H9 (cell line): ENCODE data around the gene RCC1. TPM values are rescaled to one million over a fixed set of nuclear protein-coding genes. Genes with fewer than 3 reads are reported as not detected.

ENCODE experiments used
- DNase-seq: peaks from one replicate; pipeline ENCODE4 v3.0.0-alpha.2; 2017
- H2AFZ ChIP-seq: one replicate; pipeline ENCODE4 v1.6.1; 2013; ENCODE audit warnings: mild to moderate bottlenecking, low read length, control low read depth, moderate library complexity
- H2AK5ac ChIP-seq: 2 replicates; pipeline ENCODE4 v1.6.1; 2013; ENCODE audit warnings: low read length, control low read depth, mixed read lengths; ENCODE audit not compliant: insufficient read length
- H2BK120ac ChIP-seq: one replicate; pipeline ENCODE4 v1.6.1; 2013; ENCODE audit warnings: low read depth, mild to moderate bottlenecking, low read length, control low read depth, inconsistent platforms; ENCODE audit not compliant: poor library complexity, severe bottlenecking
- H2BK12ac ChIP-seq: 2 replicates; pipeline ENCODE4 v1.6.1; 2013; ENCODE audit warnings: low read length, control low read depth, mixed read lengths, low read depth; ENCODE audit not compliant: insufficient read length
- H2BK15ac ChIP-seq: 2 replicates; pipeline ENCODE4 v1.6.1; 2013; ENCODE audit warnings: low read depth, low read length, control low read depth
- H2BK20ac ChIP-seq: one replicate; pipeline ENCODE4 v1.6.1; 2013; ENCODE audit warnings: low read depth, mild to moderate bottlenecking, low read length, control low read depth, inconsistent platforms; ENCODE audit not compliant: poor library complexity, severe bottlenecking
- H2BK5ac ChIP-seq: 2 replicates; pipeline ENCODE4 v1.6.1; 2013; ENCODE audit warnings: low read length, control low read depth, mixed read lengths; ENCODE audit not compliant: insufficient read length
- H3K14ac ChIP-seq: 2 replicates; pipeline ENCODE4 v1.6.1; 2013; ENCODE audit warnings: low read length, control low read depth; ENCODE audit not compliant: insufficient read depth
- H3K18ac ChIP-seq: 2 replicates; pipeline ENCODE4 v1.6.1; 2013; ENCODE audit warnings: low read depth, mild to moderate bottlenecking, mixed read lengths, low read length, control low read depth; ENCODE audit not compliant: insufficient read length
- H3K23ac ChIP-seq: 2 replicates; pipeline ENCODE4 v1.6.1; 2013; ENCODE audit warnings: low read length, control low read depth, mixed read lengths, low read depth; ENCODE audit not compliant: insufficient read length
- H3K23me2 ChIP-seq: 2 replicates; pipeline ENCODE4 v1.6.1; 2013; ENCODE audit warnings: low read depth, mild to moderate bottlenecking, mixed read lengths, low read length, control low read depth; ENCODE audit not compliant: insufficient read length, poor library complexity, severe bottlenecking
- H3K27ac ChIP-seq: 2 replicates; pipeline ENCODE4 v1.5.1; 2013; ENCODE audit warnings: low read length, control low read depth, mixed read lengths, low read depth; ENCODE audit not compliant: insufficient read length
- H3K27me3 ChIP-seq: 2 replicates; pipeline ENCODE4 v1.6.1; 2013; ENCODE audit warnings: low read length, control low read depth, inconsistent platforms; ENCODE audit not compliant: insufficient read depth
- H3K4ac ChIP-seq: 2 replicates; pipeline ENCODE4 v1.6.1; 2013; ENCODE audit warnings: low read depth, mild to moderate bottlenecking, control low read depth, inconsistent platforms, low read length, moderate library complexity
- H3K4me1 ChIP-seq: 2 replicates; pipeline ENCODE4 v1.6.1; 2013; ENCODE audit warnings: low read length, control low read depth, inconsistent platforms; ENCODE audit not compliant: insufficient read depth
- H3K4me2 ChIP-seq: 2 replicates; pipeline ENCODE4 v1.6.1; 2013; ENCODE audit warnings: low read length, control low read depth, mixed read lengths; ENCODE audit not compliant: insufficient read length, insufficient read depth
- H3K56ac ChIP-seq: 2 replicates; pipeline ENCODE4 v1.6.1; 2013; ENCODE audit warnings: low read depth, mild to moderate bottlenecking, mixed read lengths, low read length, control low read depth; ENCODE audit not compliant: insufficient read length
- H3K79me1 ChIP-seq: 2 replicates; pipeline ENCODE4 v1.6.1; 2013; ENCODE audit warnings: low read depth, mild to moderate bottlenecking, moderate library complexity, low read length, control low read depth, inconsistent platforms; ENCODE audit not compliant: insufficient read depth, poor library complexity, severe bottlenecking
- H3K79me2 ChIP-seq: 2 replicates; pipeline ENCODE4 v1.6.1; 2013; ENCODE audit warnings: low read length, control low read depth, inconsistent platforms; ENCODE audit not compliant: insufficient read depth
- H3K9ac ChIP-seq: 2 replicates; pipeline ENCODE4 v1.6.1; 2013; ENCODE audit warnings: low read length, control low read depth, mixed read lengths; ENCODE audit not compliant: insufficient read length; ENCODE audit errors: extremely low read depth
- H3K9me3 ChIP-seq: one replicate; pipeline ENCODE4 v1.6.1; 2013; ENCODE audit warnings: low read depth, low read length, inconsistent platforms; ENCODE audit not compliant: control insufficient read depth
- H3T11ph ChIP-seq: one replicate; pipeline ENCODE4 v1.6.1; 2013; ENCODE audit warnings: mild to moderate bottlenecking, low read length, control low read depth, inconsistent platforms
- H4K20me1 ChIP-seq: one replicate; pipeline ENCODE4 v1.6.1; 2013; ENCODE audit not compliant: control insufficient read depth, insufficient read length, insufficient read depth
- H4K5ac ChIP-seq: 2 replicates; pipeline ENCODE4 v1.6.1; 2013; ENCODE audit warnings: low read depth, mild to moderate bottlenecking, mixed read lengths, low read length, control low read depth; ENCODE audit not compliant: insufficient read length
- H4K8ac ChIP-seq: replicated peaks from 2 replicates; pipeline ENCODE4 v1.6.1; 2013; ENCODE audit warnings: low read length, control low read depth, mixed read lengths, low read depth; ENCODE audit not compliant: insufficient read length
- H4K91ac ChIP-seq: 2 replicates; pipeline ENCODE4 v1.6.1; 2013; ENCODE audit warnings: low read depth, mild to moderate bottlenecking, moderate library complexity, mixed read lengths, low read length, control low read depth; ENCODE audit not compliant: insufficient read length
- H3K27ac Mint-ChIP-seq, 3 experiments: 2 replicates in 2 of 3; 3 replicates in 1 of 3; pipeline ENCODE4 v1.8.0; 2020 to 2021; ENCODE audit warnings: mixed read lengths in 3 of 3, mild to moderate bottlenecking in 1 of 3, moderate library complexity in 1 of 3
- H3K27me3 Mint-ChIP-seq: 2 replicates; pipeline ENCODE4 v1.8.0; 2021; ENCODE audit warnings: low read depth, mild to moderate bottlenecking, moderate library complexity, mixed read lengths
- H3K36me3 Mint-ChIP-seq, 3 experiments: 2 replicates in 2 of 3; 3 replicates in 1 of 3; pipeline ENCODE4 v1.8.0; 2020 to 2021; ENCODE audit warnings: low read depth in 3 of 3, mixed read lengths in 3 of 3; ENCODE audit not compliant: insufficient read depth in 1 of 3
- H3K4me1 Mint-ChIP-seq, 2 experiments: 2 replicates each; pipeline ENCODE4 v1.8.0; 2020; ENCODE audit warnings: mixed read lengths in 2 of 2
- H3K4me3 Mint-ChIP-seq, 2 experiments: 2 replicates in 1 of 2; 3 replicates in 1 of 2; pipeline ENCODE4 v1.8.0; 2020 to 2021; ENCODE audit warnings: mild to moderate bottlenecking in 2 of 2, mixed read lengths in 2 of 2, moderate library complexity in 1 of 2
- H3K9me3 Mint-ChIP-seq, 2 experiments: 2 replicates in 1 of 2; 3 replicates in 1 of 2; pipeline ENCODE4 v1.8.0; 2020; ENCODE audit warnings: mild to moderate bottlenecking in 2 of 2, mixed read lengths in 2 of 2, moderate library complexity in 1 of 2
- WGBS: extraction: QIAGEN DNeasy Blood & Tissue Kit; methylation state at CpG from one replicate; pipeline ENCODE4 v1.1.7; 2013; ENCODE audit warnings: missing lambda C conversion rate, low lambda C conversion rate, mixed read lengths; ENCODE audit not compliant: insufficient read length; ENCODE audit errors: extremely low coverage; 5-methylcytosine and 5-hydroxymethylcytosine counted together
- total RNA-seq: library from RNA; stranded (reverse); gene quantifications from 2 replicates; pipeline ENCODE4 v1.2.1, GENCODE V29; 2021
- TF ChIP-seq, protein P1 (sequence below): fragments of 200-600 bp; sonication (generic); conservative IDR thresholded peaks from 3 replicates; pipeline ENCODE4 v1.8.0; 2021; ENCODE audit warnings: antibody characterized with exemption, mild to moderate bottlenecking

The RCC1 gene
- total RNA-seq, 1 experiment from 2014 or later = 93.6 TPM

DNA sequence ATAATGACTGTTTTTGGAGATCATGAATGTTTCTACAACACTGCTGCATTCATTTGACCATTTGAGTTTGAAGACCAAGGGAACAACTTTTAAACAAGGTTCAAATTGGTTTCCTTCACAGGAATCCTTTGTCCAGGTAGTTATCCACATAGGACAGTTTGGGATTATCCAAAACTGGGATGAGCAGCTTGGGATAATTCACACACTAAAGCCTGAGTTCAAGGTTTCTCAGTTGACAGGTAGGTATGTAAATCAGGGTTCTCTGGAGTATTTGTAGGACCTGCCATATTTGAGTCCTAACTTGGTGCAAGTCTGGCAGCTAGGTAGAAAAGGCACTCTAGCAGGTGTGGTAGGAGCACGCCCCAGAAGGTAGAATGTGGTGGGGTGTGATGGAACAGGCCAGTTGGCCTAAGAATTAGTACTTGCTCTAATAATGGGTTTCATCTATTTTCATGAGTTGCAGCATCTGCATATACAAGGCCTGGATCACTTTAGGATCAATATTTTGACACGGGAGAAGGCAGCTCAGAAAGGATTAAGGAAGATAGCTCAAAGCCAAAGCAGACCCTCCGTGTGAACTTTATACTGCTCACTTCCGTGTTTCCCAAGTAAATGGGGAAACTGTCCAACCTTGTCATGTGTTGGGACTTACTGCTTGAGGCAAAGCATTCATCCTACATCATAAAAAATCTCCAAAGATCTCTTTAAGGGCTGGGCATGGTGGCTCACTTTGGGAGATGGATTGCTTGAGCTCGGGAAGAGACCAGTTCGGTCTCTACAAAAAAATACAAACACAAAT, 72.1 kb downstream of the RCC1 start:
- Histone ChIP-seq H3K4me2 (no peak overlapping the region), H3T11ph (no peak overlapping the region), H4K5ac (no peak overlapping the region), H2BK20ac (no peak overlapping the region), H2AFZ (no peak overlapping the region), H3K79me1 (no peaks in the 10 kb centered on the region), H3K9ac (no peak overlapping the region), H3K56ac (no peak overlapping the region), H4K91ac (no peak overlapping the region), H3K18ac (no peak overlapping the region), H2AK5ac (no peak overlapping the region), H2BK12ac (no peak overlapping the region), H3K79me2 (peaks cover 16% of the 10 kb centered on the region; the same call in 1 of the 2 replicates), H2BK5ac (no peak overlapping the region), H3K27me3 (no peaks in the 10 kb centered on the region), H3K9me3 (no peaks in the 10 kb centered on the region), H3K23me2 (peaks cover 17% of the 10 kb centered on the region), H3K14ac (no peak overlapping the region), H4K20me1 (no peaks in the 10 kb centered on the region), H2BK120ac (no peak overlapping the region), H2BK15ac (no peak overlapping the region), H3K27ac (no peak overlapping the region), H4K8ac (no peak overlapping the region), H3K23ac (no peak overlapping the region), H3K4ac (no peak overlapping the region), H3K4me1 (no peaks in the 10 kb centered on the region)
- peak overlapping the region in 2 of 3 experiments; percentile 30 to 93; a peak in 3 of 7 replicates for H3K27ac Mint-ChIP-seq
- H3K9me3 Mint-ChIP-seq = no peaks in the 10 kb centered on the region; a peak in 1 of 5 replicates
- peaks cover 17 to 21% of the 10 kb centered on the region in 2 experiments for H3K4me1 Mint-ChIP-seq
- no peak for DNase-seq
- H3K27me3 Mint-ChIP-seq = 0 out of 2 replicates have a peak, but pooled peaks cover 3% of the 10 kb centered on the region
- WGBS = no CpG with 5 or more reads among the region's 6 CpGs
- TF ChIP-seq, protein P1, sequence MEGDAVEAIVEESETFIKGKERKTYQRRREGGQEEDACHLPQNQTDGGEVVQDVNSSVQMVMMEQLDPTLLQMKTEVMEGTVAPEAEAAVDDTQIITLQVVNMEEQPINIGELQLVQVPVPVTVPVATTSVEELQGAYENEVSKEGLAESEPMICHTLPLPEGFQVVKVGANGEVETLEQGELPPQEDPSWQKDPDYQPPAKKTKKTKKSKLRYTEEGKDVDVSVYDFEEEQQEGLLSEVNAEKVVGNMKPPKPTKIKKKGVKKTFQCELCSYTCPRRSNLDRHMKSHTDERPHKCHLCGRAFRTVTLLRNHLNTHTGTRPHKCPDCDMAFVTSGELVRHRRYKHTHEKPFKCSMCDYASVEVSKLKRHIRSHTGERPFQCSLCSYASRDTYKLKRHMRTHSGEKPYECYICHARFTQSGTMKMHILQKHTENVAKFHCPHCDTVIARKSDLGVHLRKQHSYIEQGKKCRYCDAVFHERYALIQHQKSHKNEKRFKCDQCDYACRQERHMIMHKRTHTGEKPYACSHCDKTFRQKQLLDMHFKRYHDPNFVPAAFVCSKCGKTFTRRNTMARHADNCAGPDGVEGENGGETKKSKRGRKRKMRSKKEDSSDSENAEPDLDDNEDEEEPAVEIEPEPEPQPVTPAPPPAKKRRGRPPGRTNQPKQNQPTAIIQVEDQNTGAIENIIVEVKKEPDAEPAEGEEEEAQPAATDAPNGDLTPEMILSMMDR = no peak
- H3K36me3 Mint-ChIP-seq = peaks cover 33 to 69% (median 45%) of the 10 kb centered on the region in 3 experiments
- H3K4me3 Mint-ChIP-seq = no peak overlapping the region
